Stimulated activated CD8-positive, alpha-beta memory T cell treated with anti-CD3 and anti-CD28 coated beads, Interleukin-2, amount 100 ng/mL, for 1 hour (primary cell): ENCODE measurements around the gene DPP7.
A peak's percentile ranks its signal among the peaks of the same experiment; 100 is the strongest.
"Not testable (repeated sequence)": the region's sequence is repeated elsewhere in the genome, so short reads cannot be mapped to it uniquely, and the experiment has no call there.

Source experiments
- DNase-seq, 2 donors: peaks; one replicate each; pipeline ENCODE4 v3.0.0-alpha.2; 2020; ENCODE audit warnings: low read depth in 2 of 2

Gene DPP7

DNA sequence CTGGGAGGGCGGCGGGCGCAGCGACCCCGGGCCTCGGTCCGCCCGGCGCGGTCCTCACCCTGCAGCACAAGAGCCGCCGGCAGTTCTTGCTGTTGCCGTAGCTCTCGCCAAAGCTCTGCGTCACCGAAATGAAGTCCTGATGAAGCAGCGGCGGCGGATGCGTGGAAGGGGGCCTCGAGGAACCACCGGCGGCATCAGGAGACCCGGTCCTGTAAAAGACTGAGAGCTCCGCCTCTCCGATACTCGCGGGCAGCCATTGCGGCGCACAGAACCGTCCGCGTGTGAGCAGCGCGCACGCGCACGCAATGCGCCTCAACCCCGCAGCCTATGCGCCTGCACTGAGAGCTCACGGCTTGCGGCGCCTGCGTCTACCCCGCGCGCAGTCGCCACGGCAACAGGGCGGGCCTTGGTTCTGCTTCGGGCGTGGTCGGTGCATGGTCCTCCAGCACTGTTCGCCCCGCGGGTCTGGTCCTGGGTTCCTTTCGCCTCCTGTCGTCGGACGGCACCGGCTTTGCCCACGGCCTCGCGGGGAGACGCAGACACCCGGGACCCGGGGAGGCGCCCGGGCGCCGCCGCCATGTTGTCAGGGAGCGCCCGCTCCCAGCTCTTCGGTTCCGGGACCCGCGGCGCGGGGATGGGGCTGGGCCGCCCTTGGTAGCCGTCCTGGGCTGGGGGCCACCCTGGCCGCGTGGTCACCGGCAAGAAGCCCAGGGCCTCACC, 15.1 kb upstream of the DPP7 start:
- peak; percentile 72 to 81 for DNase-seq

DNA sequence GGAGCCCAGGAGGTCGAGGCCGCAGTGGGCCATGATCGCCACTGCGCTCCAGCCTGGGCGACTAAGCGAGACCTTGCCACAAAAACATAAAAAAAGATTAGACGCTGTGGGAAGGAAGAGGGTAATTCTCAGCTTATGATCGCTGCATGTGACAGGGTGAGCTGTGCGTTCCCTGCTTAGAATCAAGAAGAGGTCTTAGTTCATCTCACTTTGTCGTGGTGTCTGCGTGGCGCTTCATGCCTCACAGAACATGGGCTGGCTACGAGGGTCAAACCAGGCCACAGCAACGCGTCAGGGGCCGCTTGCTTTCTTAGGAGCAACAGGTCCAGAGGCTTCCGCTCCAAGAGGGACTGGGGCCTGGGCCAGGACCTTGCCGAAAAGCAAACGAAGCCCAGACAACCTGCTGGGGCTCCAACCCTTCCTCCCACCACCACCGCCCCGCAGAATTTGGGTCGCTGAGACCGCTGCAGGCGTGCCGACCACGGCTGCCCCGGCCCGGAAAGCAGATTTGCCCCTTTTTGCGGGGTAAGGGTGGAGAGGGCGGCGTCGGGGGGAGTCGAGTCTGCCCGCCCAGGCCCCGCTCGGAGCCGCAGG, 14.4 kb upstream of the DPP7 start:
- no peak for DNase-seq

DNA sequence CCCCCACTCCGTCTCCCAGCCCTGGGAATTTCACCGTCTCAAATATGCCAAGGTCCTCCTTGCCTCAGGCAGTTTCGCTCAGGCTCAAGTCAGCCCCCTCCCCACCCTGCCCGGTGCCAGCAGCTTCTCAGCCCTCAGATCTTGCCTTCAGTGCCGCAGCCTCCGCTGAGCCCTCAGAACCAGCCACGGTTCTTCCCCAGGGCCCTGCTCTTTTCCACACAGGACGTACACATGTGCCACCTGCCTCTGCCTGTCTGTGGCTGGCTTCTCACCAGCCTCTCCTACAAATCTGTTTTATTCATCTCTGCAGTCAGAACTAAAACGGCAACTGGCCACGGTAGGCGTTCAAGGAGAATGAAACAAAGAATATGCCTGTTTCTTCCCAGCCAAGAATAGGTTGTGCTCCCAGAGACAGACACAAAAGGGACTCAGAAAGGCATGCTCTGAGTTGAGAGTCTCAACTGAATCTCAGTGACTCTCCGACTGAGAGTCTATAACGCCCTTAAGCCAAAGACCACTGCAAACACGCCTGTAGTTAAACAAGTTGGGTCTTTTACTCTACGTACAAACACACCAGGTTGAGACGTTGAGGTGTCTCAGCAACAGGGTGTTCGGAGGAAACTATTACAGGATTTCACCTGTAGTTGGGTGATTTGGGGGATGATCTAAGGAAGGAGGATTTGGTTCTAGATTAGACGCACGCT, 13.8 kb upstream of the DPP7 start:
- DNase-seq: no peak

DNA sequence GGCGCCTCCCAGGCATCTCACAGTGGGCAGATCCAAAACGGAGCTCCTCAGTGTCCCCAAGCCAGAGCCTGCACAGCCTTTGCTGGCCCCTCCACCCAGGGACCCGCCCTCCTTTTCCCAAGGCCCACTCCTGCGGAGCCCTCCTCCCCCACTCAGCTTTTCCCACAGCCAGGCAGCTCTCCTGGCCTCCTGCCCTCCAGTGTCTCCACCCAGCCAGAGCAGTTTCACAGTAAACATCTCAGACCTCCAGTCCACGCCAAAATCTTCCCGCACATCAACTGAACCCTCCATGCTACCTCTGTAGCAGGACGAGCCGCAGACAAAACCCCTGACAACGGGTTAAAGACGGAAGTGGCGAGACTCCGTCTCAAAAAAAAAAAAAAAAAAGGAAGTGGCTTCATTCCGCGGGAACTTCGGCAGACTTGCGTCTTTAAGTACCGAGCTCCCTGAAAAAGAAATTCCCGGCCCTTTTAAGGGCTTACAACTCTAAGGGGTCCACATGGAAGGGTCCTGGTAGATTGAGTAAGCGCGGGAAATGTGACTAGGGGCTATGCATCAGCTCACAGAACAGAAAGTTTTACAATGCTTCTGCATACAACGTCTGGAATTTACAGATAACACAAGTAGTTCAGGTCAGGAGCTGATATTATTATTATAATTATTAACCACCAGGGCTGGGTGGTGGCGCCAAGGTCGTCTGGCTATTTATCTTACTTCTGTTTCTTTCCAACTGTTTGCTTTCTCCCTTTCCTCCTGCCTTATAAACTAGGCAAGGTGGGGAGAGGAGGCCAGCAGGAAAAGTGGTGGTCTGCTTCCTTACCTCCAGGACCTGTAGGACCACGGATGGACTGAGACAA, 13.0 kb upstream of the DPP7 start:
- DNase-seq: no peak

DNA sequence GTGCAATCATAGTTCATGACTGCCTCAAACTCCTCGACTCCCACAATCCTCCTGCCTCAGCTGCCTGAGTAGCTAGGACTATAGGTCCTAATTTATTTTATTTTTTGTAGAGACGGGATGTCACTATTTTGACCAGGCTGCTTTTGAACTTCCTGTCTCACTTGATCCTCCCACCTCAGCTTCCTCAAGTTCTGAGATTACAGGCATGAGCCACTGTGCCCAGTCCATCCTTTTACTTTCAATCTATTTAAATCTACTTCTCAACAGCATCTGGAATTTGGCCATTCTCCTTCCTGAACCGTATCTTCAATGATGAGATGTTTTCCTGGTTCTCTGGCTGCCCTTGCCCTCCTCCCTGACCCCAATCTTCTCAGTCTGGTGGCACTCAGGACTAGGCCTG, 12.3 kb upstream of the DPP7 start:
- no peak for DNase-seq

DNA sequence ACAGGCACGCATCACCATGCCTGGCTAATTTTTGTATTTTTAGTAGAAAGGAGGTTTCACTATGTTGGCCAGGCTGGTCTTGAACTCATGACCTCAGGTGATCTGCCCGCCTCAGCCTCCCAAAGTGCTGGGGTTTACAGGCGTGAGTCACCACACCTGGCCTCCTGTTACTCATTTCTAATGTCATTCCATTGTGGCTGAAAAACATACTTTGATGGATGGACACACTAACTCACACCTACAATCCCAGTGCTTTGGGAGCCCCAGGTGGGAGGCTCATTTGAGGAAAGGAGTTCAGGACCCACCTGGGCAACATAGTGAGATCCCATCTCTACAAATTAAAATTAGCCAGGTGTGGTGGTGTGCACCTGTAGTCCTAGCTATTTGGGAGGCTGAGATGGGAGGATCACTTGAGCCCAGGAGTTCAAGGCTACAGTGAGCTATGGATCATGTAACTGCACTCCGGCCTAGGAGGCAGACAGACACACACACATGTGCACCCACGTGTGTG, 9.5 kb upstream of the DPP7 start:
- DNase-seq: not testable (repeated sequence)

DNA sequence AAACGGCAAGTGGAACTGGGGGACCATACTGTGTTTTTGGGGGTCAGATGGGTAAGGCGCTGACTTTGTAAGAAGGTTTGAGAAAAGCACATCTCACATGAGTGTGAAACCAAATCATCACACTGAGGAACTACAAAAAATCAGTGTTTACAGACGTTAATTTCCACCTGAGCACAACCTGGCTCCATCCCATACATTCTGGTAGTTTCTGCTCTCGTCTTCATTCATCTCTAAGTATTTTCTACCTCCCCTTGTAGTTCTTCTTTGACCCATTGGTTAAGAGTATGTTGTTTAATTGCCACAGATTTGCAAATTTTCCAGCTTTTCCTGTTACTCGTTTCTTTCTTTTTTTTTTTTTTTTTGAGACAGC, 8.9 kb upstream of the DPP7 start:
- DNase-seq: no peak

DNA sequence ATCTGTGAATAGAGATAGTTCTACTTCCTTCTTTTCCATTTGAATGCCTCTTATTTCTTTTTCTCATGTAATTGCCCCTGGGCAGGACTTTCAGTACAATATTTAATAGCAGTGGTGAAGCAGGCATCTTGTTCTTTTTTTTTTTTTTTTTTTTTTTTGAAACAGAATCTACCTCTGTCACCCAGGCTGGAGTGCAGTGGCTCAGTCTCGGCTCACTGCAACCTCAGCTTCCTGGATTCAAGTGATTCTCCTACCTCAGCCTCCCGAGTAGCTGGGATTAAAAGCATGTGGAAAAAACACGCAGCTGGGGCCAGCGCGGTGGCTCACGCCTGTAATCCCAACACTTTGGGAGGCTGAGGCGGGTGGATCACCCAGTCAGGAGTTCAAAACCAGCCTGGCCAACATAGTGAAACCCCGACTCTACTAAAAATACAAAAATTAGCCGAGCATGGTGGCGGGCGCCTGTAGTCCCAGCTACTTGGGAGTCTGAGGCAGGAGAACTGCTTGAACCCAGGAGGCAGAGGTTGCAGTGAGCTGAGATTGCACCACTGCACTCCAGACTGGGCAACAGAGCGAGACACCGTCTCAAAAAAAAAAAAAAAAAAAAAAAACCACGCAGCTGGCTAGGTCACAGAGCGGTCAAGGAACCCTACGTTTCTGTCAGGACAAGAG, 8.4 kb upstream of the DPP7 start:
- not testable (repeated sequence) for DNase-seq

DNA sequence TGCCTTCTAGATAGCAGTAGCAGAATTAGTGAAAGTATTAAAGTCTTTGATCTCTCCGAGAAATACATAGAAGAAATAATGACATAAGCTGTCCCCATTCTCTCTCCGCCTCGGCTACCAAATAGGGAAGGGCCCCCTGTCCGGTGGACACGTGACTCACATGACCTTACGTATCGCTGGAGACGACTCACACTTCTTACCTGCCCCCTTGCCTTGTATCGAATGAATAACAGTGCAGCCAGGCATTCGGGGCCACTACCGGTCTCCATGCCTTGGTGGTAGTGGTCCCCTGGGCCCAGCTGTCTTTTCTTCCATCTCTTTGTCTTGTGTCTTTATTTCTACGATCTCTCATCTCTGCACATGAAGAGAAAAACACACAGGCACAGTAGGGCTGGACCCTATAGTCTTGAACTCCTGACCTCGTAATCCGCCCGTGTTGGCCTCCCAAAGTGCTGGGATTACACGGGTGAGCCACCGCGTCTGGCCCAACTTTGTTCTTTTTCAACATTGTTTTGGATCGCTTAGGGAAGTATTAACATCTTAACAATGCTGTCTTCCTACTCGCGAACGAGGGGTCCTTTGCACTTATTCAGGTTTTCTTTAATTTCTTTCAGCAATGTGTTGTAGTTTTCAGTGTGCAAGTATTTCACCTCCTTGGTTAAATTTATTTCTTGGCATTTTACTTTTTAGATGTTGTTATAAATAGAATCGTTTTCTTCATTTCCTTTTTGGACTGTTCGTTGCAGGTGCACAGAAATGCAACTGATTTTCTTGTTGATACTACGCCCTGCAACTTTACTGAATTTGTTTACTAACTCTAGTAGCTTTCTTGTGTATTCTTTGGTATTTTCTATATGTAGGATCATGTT, 7.6 kb upstream of the DPP7 start:
- not testable (repeated sequence) for DNase-seq

DNA sequence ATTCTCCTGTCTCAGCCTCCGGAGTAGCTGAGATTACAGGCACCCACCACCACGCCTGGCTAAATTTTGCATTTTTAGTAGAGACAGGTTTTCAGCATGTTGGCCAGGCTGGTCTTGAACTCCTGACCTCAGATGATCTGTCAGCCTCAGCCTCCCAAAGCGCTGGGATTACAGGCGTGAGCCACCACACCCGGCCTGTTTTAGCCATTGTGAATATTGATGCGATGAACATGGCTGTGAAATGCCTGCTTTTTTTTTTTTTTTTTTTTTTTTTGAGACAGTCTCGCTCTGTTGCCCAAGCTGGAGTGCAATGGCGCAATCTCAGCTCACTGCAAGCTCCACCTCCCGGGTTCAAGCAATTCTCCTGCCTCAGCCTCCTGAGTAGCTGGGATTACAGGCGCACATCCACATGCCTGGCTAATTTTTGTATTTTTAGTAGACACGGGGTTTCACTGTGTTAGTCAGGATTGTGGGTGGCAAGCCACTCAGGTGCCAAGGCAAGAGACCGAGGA, 3.6 kb upstream of the DPP7 start:
- DNase-seq: not testable (repeated sequence)

DNA sequence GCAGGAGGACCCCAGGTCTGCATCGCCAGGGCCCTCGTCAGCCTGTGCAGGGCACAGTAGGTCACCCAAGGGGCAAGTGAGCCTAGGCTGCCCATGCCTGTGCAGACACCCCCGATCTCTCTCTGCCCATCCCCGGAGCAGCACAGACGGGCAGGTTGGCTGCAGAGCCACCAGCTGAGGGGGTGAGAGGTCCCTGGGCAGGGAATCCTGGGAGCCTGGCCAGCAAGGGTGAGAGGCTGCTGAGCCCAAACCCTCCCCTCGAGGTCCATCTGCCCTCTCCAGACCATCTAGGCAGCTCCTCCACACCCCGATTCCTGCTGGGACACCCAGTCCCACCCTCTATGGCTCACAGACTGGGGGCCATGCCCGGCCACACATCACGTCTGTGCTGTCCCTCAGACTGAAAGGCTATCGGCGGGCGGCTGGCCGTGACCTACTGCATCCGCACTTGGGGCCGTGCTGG, 2.8 kb upstream of the DPP7 start:
- no peak for DNase-seq

DNA sequence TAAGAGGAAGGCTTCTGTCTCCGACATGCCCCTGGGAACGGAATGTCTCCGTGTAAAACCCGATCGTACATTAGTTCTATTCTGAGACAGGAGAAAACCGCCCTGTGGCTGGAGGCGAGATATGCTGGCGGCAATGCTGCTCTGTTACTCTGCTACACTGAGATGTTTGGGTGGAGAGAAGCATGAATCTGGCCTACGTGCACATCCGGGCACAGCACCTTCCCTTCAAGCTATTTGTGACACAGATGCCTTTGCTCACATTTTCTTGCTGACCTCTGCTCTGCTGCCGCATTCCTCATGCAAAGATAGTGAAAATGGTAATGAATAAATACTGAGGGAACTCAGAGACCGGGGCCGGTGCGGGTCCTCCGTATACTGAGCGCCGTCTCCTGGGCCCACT, 2.2 kb upstream of the DPP7 start:
- no peak for DNase-seq

DNA sequence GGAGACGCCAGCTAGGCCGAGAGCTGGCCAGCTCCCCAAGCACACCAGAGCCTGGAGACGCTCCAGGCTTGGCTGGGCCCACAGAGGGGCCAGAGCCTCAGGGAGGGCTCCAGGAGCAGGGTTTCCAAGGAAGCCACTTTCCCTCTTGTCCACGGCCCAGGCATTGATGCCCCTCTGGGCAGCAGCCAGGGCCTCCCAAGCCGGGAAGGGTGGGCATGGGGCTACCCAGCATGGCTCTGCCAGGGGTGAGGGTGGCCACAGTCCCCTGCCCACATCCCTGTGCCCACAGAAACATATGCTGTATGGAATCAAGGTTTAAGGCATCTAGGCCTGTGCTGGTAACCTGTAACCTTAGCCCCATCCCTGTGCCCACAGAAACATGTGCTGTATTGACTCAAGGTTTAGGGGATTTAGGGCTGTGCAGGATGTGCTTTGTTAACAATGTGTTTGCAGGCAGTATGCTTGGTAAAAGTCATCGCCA, 1.5 kb upstream of the DPP7 start:
- no peak for DNase-seq

DNA sequence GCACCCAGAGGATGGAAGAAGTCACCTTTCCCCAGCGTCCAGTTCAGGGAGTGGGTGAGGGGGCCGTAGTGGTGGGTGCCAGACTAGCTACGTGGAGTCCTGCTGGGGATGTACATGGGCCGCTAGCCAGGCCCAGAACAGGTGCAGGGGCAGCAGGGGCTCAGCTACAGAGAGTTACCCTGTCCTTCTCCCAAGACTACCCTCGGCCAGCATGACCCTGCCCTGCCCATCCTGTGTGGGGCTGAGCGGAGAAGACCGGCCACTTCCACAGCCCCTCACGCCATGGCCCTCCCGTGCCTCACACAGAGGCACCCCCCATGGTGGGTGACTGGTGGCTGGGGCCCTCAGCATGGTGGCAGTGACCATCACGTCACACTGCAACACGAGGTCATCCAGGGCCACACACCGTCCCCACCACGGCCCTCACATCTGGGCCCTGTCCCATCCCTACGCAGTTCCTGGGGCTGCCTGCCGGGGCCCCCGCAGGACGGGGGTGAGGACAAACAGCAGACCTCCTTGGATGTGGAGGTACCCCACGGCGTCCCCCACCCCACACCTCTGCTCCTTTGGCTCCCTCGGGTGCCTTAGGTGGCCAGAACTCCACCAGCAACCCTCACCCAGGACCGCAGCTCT, 977 bp upstream of the DPP7 start:
- no peak for DNase-seq

DNA sequence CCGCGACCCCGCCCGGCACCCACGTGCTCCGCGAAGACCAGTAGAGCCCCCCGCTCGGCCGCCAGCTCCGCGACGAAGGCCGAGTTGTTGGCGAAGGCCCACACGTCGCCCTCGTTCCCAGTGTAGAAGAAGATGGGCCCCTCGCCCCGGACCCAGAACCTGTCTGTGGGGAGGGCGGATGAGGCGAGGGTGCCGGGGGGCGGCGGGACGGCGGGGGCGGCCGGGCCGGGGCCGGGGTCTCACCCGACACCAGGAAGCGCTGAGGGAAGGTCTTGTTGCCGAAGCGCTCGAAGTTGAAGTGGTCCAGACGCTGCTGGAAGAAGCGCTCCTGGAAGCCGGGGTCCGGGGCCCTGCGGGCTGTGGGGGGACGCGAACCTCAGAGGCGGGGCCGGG, 317 bp downstream of the DPP7 start:
- DNase-seq: no peak

DNA sequence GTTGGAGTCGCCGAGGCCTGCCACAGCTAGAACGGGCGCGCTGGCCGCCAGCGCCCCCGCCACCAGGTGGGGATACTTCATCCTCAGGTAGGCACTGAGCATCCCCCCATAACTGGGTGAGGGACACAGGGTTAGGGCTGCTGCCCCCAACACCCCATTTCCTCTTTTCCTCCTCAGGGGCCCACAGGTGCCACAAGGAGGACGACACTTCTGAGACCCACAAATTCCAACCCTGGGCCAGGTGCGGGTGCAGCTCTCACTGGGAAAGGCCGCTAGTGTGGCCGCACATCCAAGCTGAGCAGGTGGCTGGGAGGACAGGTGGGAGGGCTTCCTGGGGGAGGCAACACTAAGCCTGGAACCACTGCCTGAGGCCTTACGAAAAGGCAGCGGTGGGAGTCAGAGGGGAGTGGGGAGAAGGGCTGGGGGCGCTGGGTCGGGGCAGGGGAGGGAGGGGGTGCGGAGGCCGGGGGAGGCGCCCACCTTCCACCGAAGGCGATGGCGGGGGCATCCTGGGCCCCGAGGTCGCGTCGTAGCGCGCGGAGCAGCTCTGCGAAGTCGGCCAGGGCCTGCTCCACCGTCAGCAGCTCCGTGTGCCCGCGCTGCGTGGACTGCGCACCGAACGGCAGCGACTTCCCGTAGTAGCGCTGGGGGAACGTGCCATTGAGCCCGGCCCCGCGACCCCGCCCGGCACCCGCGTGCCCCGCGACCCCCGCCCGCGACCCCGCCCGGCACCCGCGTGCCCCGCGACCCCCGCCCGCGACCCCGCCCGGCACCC, 961 bp downstream of the DPP7 start:
- no peak for DNase-seq

DNA sequence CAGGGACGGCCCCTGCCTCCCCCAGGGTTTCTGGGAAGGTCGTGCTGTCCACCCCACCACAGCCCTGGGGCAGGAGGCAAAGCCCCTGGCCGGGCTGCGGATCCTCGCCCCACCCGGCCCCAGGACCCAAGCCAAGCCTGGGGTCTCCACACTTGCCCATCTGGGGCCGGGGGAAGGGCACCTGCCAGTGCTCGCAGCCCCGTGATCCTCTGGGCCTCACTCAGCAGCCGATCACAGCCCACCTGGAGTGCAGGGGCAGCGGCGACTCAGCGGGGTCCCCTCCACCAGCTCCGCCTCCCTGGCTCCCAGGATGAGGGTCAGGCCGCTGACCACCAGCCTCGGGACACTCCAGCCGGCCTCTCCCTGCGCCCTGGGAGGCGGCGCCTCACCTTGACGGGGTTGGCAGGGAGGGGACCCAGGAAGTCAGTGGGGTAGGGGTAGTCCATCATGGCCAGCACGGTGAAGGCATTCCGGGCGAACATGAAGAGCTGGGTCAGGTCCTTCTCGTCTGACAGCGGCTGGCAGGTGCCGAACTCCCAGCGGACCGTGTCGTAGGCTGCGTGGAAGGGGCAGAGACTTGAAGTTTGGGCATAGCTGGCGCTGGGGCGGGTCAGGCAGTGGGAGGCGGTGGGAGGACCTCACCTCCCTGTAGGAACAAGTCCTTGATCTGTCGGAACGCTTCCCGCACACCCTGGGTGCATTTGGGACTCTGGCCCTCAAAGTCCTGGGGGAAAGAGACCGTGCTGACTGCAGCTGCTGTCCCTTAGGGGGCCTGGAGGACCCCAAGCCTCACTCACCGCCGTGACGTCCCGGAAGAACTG, 1.8 kb downstream of the DPP7 start:
- DNase-seq: no peak
